Fibroblast of skin of right quadriceps (primary cell): ENCODE results near the gene MTX2.

Experiments used
- DNase-seq: peaks from one replicate; pipeline ENCODE4 v3.0.0-alpha.2; 2013

MTX2 gene

GRCh38 chr2:176269319-176270099, at the start of gene MTX2:
Gene MTX2 (plus strand): TSS chr2:176269442. CDS start chr2:176269630, 188 bp downstream.
- DNase-seq = peak; percentile 67

DNA sequence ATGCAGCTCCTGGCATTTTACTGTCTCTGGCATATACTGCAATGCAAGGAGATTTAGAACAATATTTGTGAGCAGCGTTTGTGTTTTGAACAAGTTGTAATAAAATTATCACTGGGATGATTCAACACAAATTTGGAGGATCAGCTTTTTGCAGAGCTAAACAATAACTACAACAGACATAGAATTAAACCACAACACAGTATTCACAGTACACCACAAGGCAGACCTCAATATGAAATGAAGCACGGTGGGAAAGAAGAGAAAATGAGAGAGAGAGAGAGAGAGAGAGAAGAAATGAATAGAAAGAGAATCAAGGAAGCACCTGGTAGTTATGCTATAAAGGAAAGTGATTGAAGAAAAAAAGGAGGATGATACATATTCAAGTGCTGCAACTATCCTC, 41.4 kb upstream of the MTX2 start:
- DNase-seq = no peak

- DNase-seq = peak; percentile 13
These were observed 35.1 kb upstream of the MTX2 start for GRCh38 chr2:176234156-176234555.

GRCh38 chr2:176234940-176235339, 34.3 kb upstream of the MTX2 start:
- DNase-seq = no peak

DNA sequence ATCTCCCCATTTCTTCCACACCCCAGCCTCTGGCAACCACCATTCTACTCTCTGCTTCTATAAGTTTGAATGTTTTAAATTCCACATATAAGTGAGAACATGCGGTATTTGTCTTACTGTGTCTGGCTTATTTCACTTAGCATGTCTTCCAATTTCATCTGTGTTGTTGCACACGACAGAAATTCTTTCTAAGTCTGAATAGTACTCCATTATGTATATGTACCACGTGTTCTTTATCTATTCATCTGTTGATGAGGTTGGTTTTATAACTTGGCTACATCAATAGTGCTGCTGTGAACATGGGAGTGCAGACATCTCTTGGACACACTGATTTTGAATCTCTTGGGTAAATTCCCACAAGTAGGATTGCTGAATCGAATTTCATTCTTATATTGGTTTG, 31.8 kb upstream of the MTX2 start:
- peak; percentile 15 for DNase-seq

GRCh38 chr2:176239031-176239430, 30.2 kb upstream of the MTX2 start:
- DNase-seq = no peak

GRCh38 chr2:176240301-176240700, 28.9 kb upstream of the MTX2 start:
- no peak for DNase-seq

DNA sequence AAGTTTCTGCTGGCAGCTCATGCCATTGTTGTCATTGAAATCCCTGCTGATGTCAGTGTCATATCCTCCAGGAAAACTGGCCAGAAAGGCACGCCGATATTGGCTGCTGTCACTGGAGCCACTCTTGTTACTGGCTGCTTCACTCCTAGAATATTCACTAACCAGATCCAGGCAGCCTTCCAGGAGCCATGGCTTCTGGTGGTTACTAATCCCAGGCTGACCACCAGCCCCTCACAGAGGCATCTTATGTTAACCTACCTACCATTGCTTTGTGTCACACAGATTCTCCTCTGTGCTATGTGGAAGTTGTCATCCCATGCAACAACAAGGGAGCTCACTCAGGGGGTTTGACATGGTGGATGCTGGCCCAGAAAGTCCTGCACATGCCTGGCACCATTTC, 27.0 kb upstream of the MTX2 start:
- DNase-seq = peak; percentile 35

GRCh38 chr2:176246331-176246730, 22.9 kb upstream of the MTX2 start:
- DNase-seq = no peak

GRCh38 chr2:176247859-176248258, 21.4 kb upstream of the MTX2 start:
- no peak for DNase-seq

DNA sequence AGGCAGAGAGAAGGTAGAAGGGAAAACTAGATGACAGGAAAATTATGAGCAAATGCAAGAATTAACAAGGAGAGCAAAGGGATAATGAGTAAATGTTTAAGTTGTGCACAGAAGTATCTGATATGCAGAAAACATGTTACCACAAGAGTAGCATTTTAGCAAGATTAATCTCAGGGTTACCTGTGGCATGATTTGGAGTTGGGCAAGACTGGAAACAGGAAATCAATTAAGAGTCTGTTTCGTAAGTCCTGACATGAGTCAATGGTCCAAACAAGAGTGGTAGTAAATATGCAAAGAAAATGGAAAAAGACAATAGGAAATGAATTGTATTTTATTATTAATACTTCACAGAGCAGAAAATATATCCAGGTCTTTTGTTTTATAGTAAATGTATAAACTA, 17.3 kb upstream of the MTX2 start:
- DNase-seq = no peak

- no peak for DNase-seq
These were observed 8.6 kb upstream of the MTX2 start for GRCh38 chr2:176260689-176261088.

GRCh38 chr2:176261136-176261535, 8.1 kb upstream of the MTX2 start:
- no peak for DNase-seq

GRCh38 chr2:176268976-176269318, 295 bp upstream of the MTX2 start:
- no peak for DNase-seq

GRCh38 chr2:176270100-176270750, 983 bp downstream of the MTX2 start:
- peak; percentile 4 for DNase-seq

GRCh38 chr2:176272870-176273459, 3.7 kb downstream of the MTX2 start:
- DNase-seq = no peak

GRCh38 chr2:176278927-176279326, 9.7 kb downstream of the MTX2 start:
- no peak for DNase-seq

DNA sequence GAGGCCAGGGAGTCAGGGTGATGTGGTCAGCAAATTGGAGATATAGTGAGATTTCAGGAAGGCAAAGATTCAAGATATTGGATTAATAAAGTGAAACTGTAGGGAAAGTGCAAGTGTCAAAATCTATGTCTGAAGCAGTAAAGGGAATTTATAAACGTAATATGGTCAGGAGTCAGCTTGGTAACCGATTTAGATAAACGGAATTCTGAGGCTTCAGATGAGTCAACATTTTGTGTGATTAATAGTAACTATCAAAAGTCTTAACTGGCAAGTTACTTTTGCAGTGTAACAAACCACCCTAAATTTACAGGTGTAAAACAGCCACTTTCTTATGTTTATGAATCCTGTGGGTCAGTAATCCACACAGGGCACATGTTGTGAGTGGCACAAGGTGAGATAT, 10.9 kb downstream of the MTX2 start:
- DNase-seq = no peak

DNA sequence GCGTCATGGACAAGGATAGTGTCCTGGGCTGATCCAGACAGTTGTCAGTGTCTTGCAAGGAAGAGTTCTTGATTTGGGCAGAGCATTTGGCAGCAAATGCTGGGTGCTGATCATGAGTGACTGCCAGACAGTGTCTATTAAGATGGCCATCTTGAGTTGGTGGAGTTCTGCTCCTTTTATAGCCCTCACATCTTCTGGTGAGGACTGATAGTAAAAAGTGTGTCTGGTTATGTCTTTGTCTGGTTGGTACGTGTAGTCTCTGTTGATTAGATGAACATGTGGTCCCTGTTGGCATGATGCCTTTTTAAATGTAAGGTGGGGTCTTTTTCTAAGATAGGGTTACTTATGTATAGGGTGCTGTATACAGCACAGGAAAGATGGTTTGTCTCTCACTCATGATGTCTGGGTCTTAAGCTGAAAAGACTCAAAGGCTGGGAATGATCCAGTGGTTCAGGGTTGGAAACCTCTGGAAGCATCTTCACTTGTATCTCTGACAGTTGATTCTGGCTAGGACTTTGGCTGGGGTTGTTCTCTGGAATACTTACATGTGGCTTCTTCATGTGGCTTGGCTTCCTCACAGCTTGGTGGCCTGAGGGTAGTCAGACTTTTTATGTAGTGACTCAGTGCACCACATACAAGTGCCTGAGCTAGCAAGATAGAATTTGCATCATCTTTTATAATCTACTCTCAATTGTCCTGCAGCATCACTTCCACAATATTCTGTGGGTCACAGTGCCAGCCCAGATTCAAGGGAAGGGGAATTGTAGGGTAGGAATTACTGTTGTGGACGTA, 11.8 kb downstream of the MTX2 start:
- DNase-seq = peak; percentile 73

DNA sequence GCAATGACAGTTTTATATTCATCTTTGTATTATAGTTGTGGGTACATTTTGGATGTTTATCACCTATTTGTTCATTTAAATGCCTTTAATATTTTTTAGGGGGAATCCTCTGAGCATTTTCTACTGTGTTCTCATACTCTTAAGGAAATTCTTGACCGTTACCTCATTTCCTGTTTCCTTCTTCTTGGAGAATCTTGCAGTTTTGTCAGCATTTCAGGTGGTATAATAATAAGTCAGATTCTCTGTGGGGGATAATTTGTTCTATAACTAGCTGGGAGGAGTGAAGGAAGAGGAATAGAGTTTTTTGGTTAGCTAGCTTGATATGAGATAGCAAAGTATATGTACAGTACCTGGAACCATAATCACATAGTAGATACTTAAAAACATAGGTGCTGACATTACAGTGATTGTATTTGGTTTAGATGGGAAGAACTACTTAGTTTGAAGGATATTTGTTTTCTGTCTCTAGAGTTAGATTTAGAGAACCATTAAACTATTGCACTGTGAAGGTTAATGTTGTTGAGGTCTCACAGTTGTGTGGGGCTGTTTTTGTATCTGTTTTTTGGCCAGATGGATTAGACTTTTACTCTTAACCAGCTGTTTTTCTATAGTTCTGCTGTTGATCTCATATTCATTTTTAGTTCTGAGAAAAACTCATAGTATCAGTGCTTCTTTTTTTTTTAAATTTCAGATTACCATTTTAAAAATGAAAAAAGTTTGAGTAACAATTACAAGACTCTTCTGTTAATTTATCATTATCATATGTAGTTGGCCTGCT, 14.2 kb downstream of the MTX2 start:
- DNase-seq = peak; percentile 27

DNA sequence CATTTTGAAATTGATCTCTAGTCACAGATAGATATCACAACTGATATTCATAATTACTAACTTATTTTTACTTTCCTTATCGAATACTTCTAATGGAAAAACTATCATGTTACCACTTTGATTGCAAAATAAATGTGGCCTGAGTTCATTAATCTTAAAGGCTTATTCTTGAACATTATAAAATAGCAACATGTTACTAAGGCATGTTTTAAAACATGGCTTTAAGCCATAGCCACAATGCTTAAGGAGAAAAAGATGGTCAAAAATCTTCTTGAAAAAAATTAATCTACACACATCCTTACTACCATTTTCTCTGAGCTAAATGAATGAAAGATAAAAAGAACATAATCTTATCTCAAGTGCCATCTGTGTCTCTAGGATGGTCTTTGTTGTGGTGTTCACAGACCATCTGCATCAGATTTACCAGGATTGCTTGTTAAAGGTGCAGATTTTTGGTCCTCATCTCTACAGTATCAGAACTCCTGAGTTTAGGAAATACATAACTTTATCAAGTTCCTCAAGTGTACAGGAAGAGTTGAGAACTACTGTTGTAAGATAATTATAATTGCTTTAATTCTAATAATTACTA, 15.3 kb downstream of the MTX2 start:
- DNase-seq = peak; percentile 17

- DNase-seq = peak; percentile 18
These were observed 16.1 kb downstream of the MTX2 start for GRCh38 chr2:176285321-176285720.
